Smooth muscle cell of the coronary artery (primary cell): ENCODE data around the gene TNFRSF11A. TPM values are rescaled to one million over a fixed set of nuclear protein-coding genes. Genes with fewer than 3 reads are reported as not detected.

Experiments used
- total RNA-seq: library from RNA; depleted of rRNA; stranded (reverse); fragments of >200 nt; gene quantifications from 2 replicates; pipeline ENCODE4 v1.2.3, GENCODE V29; 2014; ENCODE audit warnings: low replicate concordance

Gene TNFRSF11A
- under 0.01 and 0.68 TPM in 2 replicates for total RNA-seq

DNA sequence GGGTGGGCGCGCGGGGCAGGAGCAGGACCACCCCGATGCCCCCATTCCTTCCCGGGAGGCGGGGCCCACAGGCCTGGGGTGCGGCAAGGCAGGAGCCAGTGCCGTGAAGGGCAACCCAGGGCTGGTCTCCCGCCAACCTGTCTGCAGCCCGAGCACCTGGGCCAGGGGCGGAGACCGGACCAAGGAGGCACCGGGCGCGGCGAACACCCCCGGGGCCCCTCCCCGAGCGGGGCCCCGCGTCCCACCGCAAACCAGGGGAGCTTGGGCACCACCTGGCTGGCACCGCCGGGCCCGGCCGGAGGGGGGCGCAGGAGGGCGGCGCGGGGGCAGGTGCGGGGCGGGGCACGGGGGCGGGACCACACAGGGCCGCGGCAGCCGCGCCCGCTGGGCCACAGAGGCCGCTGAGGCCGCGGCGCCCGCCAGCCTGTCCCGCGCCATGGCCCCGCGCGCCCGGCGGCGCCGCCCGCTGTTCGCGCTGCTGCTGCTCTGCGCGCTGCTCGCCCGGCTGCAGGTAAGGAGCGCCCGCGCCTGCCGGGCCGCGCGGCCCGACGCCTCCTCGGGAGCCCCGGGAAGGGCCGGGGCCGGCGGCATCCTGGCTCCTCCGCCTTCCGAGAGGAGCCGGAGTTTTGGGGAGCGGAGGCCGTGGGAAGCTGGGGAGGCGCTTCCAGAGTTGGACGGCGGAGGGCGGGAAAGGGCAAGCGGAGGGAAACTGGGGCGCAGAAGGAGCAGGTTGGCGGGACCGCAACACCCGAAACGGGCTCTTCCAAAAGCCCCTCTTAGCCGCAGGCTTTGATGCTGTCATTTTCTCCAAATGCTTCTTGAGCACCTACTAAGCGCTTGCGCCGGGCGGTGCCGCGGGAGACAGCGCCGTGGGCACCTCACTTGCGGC is at the start of gene TNFRSF11A:
TNFRSF11A (plus strand) TSS at position 394 of the 889 bp plus-strand sequence; CDS start at position 437, 43 bp downstream.

Other genes starting within 250 kb of the TNFRSF11A start
- 42.2 and 42.8 TPM in 2 replicates for gene PIGN, start 138.3 kb upstream of the TNFRSF11A start, total RNA-seq
- gene RELCH, start 138.1 kb upstream of the TNFRSF11A start, total RNA-seq, result 25.6 and 54.2 TPM in 2 replicates
- gene ZCCHC2, start 197.7 kb downstream of the TNFRSF11A start, total RNA-seq, result 4.1 and 13.6 TPM in 2 replicates